Islet of Langerhans (tissue), 1 donor: ENCODE data around the gene SFXN3.

Experiments
- FAIRE-seq: peaks from one replicate; lab custom pipeline; 2011; peaks lifted over from hg19 to GRCh38; lab: Jason Lieb, UNC

Gene SFXN3

GRCh38 chr10:101060951-101061623 lies 30.1 kb downstream of the SFXN3 start:
- FAIRE-seq = no peak

DNA sequence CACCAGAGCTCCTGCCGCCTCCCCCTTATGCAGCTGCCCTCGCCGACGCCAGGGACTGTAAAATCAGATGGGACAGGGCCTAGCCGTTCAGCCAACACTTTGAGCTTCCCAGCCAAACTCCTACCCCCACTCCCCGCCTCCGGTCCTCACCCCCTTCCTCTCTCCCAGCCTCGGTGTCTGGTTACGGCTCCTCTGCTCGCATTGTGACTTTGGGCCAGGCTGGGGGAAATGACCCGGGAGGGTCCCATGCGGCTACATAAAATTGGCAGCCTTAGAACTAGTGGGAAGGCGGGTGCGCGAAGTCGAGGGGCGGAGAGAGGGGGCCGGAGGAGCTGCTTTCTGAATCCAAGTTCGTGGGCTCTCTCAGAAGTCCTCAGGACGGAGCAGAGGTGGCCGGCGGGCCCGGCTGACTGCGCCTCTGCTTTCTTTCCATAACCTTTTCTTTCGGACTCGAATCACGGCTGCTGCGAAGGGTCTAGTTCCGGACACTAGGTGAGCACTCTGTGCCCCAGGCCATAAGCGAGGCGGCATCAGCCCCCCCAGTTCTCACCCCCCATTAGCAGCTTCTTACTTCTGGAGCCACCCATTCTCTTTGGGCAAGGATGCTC lies 30.7 kb downstream of the SFXN3 start, which contains the start of gene KAZALD1:
Gene KAZALD1, plus strand, starts transcription at position 366 of the 608 bp plus-strand sequence. CDS start 604 bp downstream, outside the sequence.
- no peak for FAIRE-seq

GRCh38 chr10:101062232-101063049 lies 31.4 kb downstream of the SFXN3 start:
- FAIRE-seq = no peak

- no peak for FAIRE-seq
Measured at GRCh38 chr10:101063050-101063525, 32.1 kb downstream of the SFXN3 start.

DNA sequence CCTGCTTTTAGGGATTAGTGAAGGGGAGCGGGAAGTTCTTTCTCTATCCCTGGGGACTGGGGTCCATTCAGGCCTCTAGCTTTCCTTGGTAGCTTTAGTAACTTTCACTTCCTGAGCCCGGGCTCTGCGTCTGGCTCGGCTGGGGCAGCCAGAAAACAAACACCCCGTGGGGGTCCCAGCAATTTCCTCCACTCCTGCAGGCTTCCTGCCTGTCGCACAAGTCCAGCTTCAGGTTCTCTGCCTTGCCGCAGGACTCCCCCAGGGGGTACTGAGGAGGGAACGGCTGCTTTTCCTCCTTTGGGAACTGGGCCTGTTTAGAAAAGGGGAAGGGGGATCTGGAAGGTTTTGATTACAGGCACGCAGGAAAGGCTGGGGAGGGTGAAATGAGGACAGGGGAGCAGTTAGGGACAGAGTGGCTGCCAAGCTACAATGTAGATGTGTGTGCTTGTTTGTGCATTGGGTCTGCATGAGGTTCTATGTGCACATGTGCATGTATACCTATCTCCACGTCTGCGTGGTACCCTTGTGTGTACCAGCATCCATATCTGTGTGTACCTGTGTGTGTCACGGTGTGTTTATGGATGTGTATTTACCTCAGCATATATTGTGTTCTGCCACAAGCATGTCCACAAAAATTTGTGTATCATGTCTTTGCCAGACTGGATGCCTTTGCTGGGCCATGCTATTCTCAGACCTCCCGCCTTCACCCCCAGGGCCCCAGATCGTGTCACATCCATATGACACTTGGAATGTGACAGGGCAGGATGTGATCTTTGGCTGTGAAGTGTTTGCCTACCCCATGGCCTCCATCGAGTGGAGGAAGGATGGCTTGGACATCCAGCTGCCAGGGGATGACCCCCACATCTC lies 32.7 kb downstream of the SFXN3 start:
- no peak for FAIRE-seq

DNA sequence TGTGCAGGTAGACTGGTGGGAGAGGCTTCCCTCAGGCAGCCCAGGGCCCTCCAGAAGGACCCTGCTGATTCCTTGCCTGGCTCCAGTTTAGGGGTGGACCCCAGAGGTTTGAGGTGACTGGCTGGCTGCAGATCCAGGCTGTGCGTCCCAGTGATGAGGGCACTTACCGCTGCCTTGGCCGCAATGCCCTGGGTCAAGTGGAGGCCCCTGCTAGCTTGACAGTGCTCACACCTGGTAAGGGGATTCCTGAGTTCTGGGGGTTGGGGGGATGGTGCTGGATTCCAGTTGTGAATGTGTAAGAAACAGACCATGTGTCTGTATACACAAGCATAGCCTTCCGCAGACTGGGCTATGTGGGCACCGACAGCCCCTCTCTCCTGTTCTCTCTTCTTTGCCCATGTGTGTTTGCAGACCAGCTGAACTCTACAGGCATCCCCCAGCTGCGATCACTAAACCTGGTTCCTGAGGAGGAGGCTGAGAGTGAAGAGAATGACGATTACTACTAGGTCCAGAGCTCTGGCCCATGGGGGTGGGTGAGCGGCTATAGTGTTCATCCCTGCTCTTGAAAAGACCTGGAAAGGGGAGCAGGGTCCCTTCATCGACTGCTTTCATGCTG lies 33.5 kb downstream of the SFXN3 start:
- FAIRE-seq = no peak

GRCh38 chr10:101065481-101066145 lies 34.6 kb downstream of the SFXN3 start:
- FAIRE-seq = no peak

- FAIRE-seq = no peak
Measured at GRCh38 chr10:101066146-101066895, 35.3 kb downstream of the SFXN3 start.

DNA sequence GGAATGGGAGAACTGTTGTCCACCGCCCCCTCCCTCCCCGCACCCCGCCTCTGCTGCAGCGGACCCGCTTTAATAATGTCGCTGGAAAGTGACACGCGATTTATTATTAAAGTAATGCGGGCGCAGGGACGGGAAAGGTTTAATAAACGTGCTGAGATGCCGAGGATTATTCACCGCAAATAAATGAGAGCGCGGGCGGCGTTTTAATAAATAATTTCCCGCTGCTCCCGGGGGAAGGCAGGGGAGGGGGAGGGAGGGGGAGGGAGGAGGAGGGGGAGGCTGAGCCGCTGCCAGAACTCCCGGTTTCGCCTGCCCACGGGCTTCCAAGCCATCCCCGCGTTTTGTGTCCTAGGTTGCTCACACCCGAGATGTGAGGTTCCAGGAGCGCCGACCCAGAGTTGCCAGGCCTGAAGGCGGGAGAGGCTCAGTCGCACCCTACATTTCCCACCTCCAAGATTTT lies 35.9 kb downstream of the SFXN3 start:
- FAIRE-seq = no peak

DNA sequence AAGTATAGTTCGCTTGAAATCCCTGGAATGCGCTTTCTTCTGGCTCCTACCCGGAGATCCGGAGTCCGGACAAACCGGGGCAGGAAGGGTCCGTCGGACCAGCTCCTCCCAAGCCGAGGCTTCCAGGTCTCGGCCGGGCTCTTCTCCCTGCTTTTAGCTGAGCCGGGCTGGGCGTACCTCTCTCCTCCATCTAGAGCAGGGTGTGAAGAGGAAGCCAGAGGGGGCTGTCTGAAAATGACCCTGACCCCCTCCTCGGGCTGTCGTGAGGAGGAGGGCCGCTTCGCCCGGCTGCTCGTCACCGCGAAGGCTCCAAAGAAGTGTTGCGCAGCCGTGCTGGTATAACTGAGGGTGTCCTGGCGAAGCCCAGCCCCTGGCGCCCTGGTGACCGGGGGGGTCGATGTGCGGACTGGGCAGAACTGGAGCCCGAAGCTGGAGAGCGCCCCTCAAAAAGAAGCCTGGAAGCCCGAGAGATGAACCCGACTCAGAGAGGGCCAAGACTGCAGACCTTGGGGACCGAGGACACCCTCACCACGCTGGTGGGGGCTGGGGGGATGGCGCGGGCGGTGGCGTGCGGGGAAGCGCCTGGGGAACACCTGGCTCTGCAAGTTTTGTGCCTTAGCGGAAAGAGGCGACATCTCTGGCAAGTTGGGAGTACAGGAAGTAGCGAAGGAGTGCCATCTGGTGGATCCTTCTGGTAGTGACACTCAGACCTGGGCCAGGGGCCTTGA lies 36.5 kb downstream of the SFXN3 start:
- no peak for FAIRE-seq

GRCh38 chr10:101069441-101069840 lies 38.4 kb downstream of the SFXN3 start:
- FAIRE-seq = no peak

DNA sequence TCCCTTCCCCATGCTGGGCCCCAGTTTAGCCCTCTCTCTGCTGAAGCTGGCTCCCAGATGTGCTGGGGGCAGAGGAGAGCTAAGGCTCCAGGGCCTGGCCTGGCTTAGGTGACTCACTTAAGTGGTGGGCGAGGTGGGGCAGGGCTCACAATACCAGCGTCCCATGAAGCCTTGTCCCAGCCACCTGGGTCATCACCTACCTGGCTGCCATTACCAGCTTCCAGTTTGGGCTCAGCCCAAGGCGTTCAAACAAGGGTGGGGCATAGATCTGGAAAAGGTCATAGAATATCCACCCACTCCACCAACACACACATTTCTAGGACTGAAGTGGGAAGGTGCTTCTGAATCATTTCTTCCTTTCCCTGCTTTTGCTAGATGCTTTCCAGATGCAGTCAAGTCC lies 39.1 kb downstream of the SFXN3 start:
- no peak for FAIRE-seq

DNA sequence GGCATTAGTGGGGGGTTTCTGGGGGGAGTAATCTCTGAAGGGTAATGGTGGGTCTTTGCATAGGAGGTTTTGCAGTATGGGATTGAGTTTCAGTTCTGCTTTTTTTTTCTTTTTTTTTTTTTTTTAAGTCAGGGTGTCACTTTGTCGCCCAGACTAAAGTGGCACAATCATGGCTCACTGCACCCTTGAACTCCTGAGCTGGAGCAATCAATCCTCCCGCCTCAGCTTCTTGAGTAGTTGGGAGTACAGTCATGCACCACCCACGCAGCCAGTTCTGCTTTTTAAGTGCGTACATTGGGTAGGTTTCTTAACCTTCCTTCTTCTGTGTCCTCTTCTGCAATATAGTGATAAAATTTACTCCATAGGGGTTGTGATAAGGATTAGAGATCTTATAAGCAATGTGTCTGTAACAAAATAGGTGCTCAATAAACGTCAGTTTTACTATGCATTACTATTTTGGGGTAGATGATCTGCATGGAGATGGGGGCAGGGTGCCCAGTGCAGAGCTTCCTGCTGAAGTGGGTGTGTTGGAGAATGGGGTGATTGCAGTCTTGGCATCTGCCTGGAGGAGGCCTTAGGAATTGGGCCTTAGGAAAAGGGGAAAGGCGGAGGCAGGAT lies 40.3 kb downstream of the SFXN3 start:
- no peak for FAIRE-seq

DNA sequence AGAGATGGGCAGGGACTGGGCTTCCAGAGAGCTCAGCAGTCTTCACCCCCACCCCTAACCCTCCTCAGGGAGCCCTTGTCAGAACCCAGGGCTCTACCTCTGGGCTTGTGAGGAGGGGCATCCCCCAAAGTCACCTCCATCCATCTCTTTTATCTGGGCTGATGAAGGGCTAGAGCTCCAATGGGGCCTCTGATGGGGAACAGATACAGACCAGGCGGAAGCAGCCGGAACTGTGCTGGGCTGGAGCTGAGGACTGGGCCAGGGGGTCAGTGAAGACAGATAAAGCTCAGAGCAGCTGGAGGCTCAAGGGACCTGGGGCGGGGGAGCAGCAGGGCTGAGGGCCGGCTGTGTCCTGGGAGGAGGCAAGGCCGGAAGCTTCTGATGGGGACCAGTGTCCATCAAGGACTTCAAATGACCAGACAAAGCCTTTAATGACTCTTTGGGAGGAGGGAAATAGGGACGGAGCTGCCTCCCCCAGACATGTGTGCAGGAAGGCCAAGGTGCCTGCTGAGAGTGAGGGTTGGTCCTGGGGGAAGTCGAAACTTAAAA lies 40.9 kb downstream of the SFXN3 start:
- no peak for FAIRE-seq

- FAIRE-seq = no peak
Measured at GRCh38 chr10:101072923-101073322, 41.9 kb downstream of the SFXN3 start.

- no peak for FAIRE-seq
Measured at GRCh38 chr10:101073631-101074030, 42.6 kb downstream of the SFXN3 start.

DNA sequence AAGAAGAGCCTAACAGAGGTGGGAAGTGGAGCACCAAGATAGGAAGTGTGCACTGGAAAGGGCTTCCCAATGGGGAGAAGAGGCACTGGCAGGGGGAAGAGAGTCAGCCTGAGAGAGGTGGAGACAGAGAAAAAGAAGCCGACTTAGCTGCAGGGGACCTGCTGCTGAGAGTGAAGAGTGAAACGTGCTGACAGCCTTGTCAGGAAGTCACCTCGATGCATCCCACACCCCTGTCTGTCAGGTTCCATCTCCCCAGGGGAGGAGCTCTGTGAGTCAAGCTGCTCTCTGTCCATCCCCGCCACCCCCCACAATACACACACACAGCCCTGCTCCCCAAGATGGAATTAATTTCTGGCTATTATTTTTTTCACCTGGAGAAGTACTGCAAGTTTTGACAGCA lies 44.7 kb downstream of the SFXN3 start:
- no peak for FAIRE-seq

DNA sequence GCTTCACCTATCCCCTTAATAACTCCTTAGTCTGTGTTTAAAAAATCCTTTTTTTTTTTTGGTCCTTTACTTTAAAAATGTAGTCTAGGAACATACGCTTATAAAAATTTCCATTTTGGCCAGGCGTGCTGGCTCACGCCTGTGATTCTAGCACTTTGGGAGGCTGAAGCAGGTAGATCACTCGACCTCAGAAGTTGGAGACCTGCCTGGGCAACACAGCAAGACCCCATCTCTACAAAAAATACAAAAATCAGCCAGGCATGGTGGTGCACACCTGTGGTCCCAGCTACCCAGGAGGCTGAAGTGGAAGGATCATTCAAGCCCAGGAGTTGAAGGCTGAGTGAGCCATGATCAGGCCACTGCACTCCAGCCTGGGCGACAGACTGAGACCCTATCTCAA lies 45.6 kb downstream of the SFXN3 start:
- no peak for FAIRE-seq

- no peak for FAIRE-seq
Measured at GRCh38 chr10:101079874-101080273, 48.8 kb downstream of the SFXN3 start.
